Daoy (cell line): ENCODE measurements around the gene APOA1. TPM values are rescaled to one million over a fixed set of nuclear protein-coding genes. Genes with fewer than 3 reads are reported as not detected.

Experiments
- DNase-seq: peaks from one replicate; pipeline ENCODE4 v3.0.0-alpha.2; 2015; ENCODE audit warnings: low read depth
- total RNA-seq: library from RNA; depleted of rRNA; stranded (reverse); fragments of >200 nt; shearing (Covaris generic); gene quantifications from 2 replicates; pipeline ENCODE4 v1.2.3, GENCODE V29; 2014; rRNA removed

Gene APOA1
- total RNA-seq, 1 experiment from 2014 or later = 0.11 TPM

GRCh38 chr11:116788975-116789374, 48.4 kb downstream of the APOA1 start:
- no peak for DNase-seq

- no peak for DNase-seq
Observed at GRCh38 chr11:116788534-116788933, 48.9 kb downstream of the APOA1 start.

GRCh38 chr11:116787786-116788486, 49.5 kb downstream of the APOA1 start, which contains the start of gene ZPR1:
Gene ZPR1, minus strand, starts transcription at chr11:116788023. Its CDS starts 33 bp downstream, at chr11:116787990.
- DNase-seq = peak; percentile 76

GRCh38 chr11:116787436-116787785, 50.0 kb downstream of the APOA1 start:
- DNase-seq = no peak

- no peak for DNase-seq
Observed at GRCh38 chr11:116786966-116787365, 50.5 kb downstream of the APOA1 start.

GRCh38 chr11:116786326-116786725, 51.1 kb downstream of the APOA1 start:
- no peak for DNase-seq

Other genes starting within 250 kb of the APOA1 start
- 23.2 and 31.8 TPM in 2 replicates for gene BUD13, start 64.6 kb downstream of the APOA1 start, total RNA-seq
- gene ZPR1, start 49.6 kb downstream of the APOA1 start, total RNA-seq = 84.1 and 122 TPM in 2 replicates
- not detected in 2 replicates for gene APOA5, start 45.7 kb downstream of the APOA1 start, total RNA-seq
- not detected in 2 replicates for gene APOA4, start 14.3 kb downstream of the APOA1 start, total RNA-seq
- gene APOC3, start 7.7 kb downstream of the APOA1 start, total RNA-seq = not detected in 2 replicates